Left ventricle myocardium inferior (tissue), 1 donor: ENCODE results near the gene TRAK1. TPM values are rescaled to one million over a fixed set of nuclear protein-coding genes. Genes with fewer than 3 reads are reported as not detected.

Experiments
- DNase-seq: peaks from one replicate; pipeline ENCODE4 v3.0.0-alpha.2; 2020
- H3K27ac ChIP-seq: fragments of 200-600 bp; replicated peaks from 2 replicates; pipeline ENCODE4 v1.8.0; 2021
- H3K27me3 ChIP-seq: fragments of 200-600 bp; 2 replicates; pipeline ENCODE4 v1.8.0; 2021; ENCODE audit warnings: low read depth
- H3K36me3 ChIP-seq: fragments of 200-600 bp; 2 replicates; pipeline ENCODE4 v1.8.0; 2021
- H3K4me1 ChIP-seq: fragments of 200-600 bp; 2 replicates; pipeline ENCODE4 v1.8.0; 2021
- H3K4me3 ChIP-seq: fragments of 200-600 bp; 2 replicates; pipeline ENCODE4 v1.8.0; 2021; ENCODE audit warnings: mild to moderate bottlenecking, moderate library complexity
- H3K9me3 ChIP-seq: fragments of 200-600 bp; replicated peaks from 2 replicates; pipeline ENCODE4 v1.8.0; 2021
- CTCF ChIP-seq: fragments of 200-600 bp; IDR thresholded peaks from 2 replicates; pipeline ENCODE4 v1.8.0; 2021; ENCODE audit warnings: antibody characterized with exemption, mild to moderate bottlenecking, borderline replicate concordance
- intact Hi-C: fragments of 100-400 bp; cut with micrococcal nuclease; formaldehyde crosslinking; loops from one replicate; pipeline ENCODE4 v1.11.0; 2022
- total RNA-seq: library from RNA; stranded (reverse); fragmentation: NEBNext Ultra II Directional; extraction: Animal tissue kit (Norgen Biotek cat#: 25700); gene quantifications from one replicate; pipeline ENCODE4 v1.2.1, GENCODE V29; 2021
- donor health status: DM: no; HTN: yes; CAD: no; lungs with severe emphysema.

The TRAK1 gene
- total RNA-seq, 1 donor from 2014 or later: 264 TPM

- intact Hi-C loops: no loop called here
- peaks cover 36% of the 10 kb centered on the region for H3K36me3 ChIP-seq
- H3K9me3 ChIP-seq: no peaks in the 10 kb centered on the region
- no peak for TF ChIP-seq CTCF
- H3K27me3 ChIP-seq: no peaks in the 10 kb centered on the region
- no peak overlapping the region for H3K27ac ChIP-seq
- H3K4me1 ChIP-seq: peaks cover 29% of the 10 kb centered on the region
- no peak for DNase-seq
- no peak overlapping the region for H3K4me3 ChIP-seq
Measured at GRCh38 chr3:42226470-42227425, 135.6 kb downstream of the TRAK1 start.

DNA sequence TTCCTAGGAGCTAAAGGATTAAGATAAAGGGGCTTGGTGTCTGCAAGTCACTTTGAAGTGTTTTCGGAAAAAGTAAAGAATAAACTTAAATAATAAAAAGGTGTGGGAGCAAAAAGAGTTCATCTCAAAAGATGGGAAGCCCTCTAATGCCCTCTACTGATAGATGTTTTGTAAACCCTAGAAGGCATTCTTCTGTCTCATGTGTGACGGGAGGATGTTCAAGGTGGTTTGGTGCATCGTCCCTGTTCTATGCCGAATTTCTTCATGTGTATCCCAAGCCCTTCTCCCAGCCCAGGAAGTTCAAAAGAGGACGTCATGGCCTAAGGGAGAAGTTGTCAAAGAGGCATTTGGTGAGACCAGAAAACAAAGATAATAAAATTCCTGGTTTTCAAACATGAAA is 137.6 kb downstream of the TRAK1 start:
- no peak for DNase-seq
- Histone ChIP-seq H3K36me3 (peaks cover 16% of the 10 kb centered on the region), H3K4me3 (no peak overlapping the region), H3K27ac (no peak overlapping the region), H3K27me3 (no peaks in the 10 kb centered on the region), H3K9me3 (no peaks in the 10 kb centered on the region), H3K4me1 (peaks cover 29% of the 10 kb centered on the region)
- peak; percentile 17 for TF ChIP-seq CTCF
- intact Hi-C loops: no loop called here

- no peak for TF ChIP-seq CTCF
Measured at GRCh38 chr3:42229266-42229941, 138.2 kb downstream of the TRAK1 start.

DNA sequence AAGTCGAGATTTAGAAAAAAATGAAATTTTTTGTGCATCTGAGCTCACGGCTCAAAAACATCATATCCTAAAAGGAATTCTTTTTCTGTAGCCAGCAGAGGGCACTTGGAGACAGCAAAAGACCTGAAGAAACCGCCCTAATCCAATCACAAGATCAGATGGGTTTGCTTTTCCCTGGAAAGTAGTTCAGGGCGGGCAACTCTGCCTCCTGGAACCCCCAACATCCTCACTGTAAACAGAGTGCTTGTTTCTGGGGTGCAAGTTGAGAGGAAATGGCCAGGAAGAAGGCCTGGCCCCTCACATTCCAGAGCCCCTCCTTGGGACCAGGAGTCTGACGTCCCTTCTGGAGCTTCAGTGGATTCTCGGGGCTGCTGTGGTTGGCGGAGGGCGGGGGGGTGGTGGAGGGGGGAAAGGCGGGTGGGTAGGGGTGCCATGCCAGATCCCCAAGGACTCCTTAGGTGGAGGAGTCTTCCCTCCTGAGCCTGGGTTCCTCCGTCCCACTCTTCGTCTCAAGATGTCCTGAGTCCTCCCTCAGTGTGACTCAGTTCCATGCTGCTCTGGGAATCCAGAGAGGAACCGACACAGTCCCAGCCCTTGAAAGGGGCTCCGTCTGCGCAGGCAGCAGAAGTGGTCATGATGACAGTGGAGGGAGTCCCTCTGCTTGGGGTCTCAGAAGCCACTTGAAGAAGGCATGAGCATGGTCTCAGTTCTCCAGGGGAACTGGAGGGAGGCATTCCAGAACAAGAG is 139.0 kb downstream of the TRAK1 start:
- peaks cover 5% of the 10 kb centered on the region for H3K27me3 ChIP-seq
- no peaks in the 10 kb centered on the region for H3K9me3 ChIP-seq
- no peak overlapping the region for H3K27ac ChIP-seq
- H3K4me3 ChIP-seq: no peak overlapping the region
- DNase-seq: no peak
- intact Hi-C loops: no loop called here
- peaks cover 16% of the 10 kb centered on the region for H3K4me1 ChIP-seq
- H3K36me3 ChIP-seq: peaks cover 7% of the 10 kb centered on the region
- peak; percentile 58 for TF ChIP-seq CTCF

More at GRCh38 chr3:42229266-42229941, 138.2 kb downstream of the TRAK1 start:
- Histone ChIP-seq H3K36me3 (peaks cover 10% of the 10 kb centered on the region), H3K27ac (no peak overlapping the region), H3K27me3 (no peaks in the 10 kb centered on the region), H3K4me3 (no peak overlapping the region), H3K9me3 (no peaks in the 10 kb centered on the region), H3K4me1 (peaks cover 23% of the 10 kb centered on the region)
- no peak for DNase-seq
- intact Hi-C loops: no loop called here

GRCh38 chr3:42230860-42231259 is 139.7 kb downstream of the TRAK1 start:
- Histone ChIP-seq H3K27ac (no peak overlapping the region), H3K27me3 (peaks cover 8% of the 10 kb centered on the region), H3K36me3 (peaks cover 4% of the 10 kb centered on the region), H3K4me1 (peaks cover 11% of the 10 kb centered on the region), H3K4me3 (no peak overlapping the region), H3K9me3 (no peaks in the 10 kb centered on the region)
- no peak for TF ChIP-seq CTCF
- DNase-seq: no peak
- intact Hi-C loops: no loop called here
